Measurements from ENCODE around the gene PPFIBP1.

DNA sequence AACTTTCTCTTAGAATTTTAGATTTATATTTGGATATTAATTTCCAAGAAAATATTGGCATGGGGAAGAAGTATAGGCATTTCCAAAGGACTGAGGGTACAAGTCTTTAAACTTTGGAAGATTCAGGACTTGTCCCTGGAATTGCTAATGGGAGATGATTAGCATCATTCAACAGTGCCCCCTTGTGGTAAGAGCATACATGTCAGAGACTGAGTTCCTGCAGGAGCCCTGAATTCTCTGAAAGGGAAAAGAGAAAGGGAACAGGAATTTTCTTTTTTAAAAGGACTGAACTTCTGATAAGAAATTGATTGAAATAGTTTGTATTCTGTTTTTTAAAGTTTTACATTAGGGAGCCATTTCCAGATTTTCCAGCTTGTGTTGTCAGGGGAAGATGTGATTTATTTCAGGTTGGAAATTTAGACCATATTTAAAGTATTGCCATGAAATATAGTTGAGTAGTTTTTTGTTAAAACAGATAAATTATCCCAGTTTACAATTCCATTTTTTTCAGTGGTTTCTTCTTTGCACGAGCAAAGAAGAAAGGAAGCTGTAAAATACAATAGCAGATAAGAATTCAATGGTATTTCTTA lies 128.3 kb downstream of the PPFIBP1 start:
- TF ChIP-seq, protein P1, sequence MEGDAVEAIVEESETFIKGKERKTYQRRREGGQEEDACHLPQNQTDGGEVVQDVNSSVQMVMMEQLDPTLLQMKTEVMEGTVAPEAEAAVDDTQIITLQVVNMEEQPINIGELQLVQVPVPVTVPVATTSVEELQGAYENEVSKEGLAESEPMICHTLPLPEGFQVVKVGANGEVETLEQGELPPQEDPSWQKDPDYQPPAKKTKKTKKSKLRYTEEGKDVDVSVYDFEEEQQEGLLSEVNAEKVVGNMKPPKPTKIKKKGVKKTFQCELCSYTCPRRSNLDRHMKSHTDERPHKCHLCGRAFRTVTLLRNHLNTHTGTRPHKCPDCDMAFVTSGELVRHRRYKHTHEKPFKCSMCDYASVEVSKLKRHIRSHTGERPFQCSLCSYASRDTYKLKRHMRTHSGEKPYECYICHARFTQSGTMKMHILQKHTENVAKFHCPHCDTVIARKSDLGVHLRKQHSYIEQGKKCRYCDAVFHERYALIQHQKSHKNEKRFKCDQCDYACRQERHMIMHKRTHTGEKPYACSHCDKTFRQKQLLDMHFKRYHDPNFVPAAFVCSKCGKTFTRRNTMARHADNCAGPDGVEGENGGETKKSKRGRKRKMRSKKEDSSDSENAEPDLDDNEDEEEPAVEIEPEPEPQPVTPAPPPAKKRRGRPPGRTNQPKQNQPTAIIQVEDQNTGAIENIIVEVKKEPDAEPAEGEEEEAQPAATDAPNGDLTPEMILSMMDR (IDR thresholded peaks at IDR 0.05; ENCODE audit: low read length), result peak; percentile 87
- no peak for TF ChIP-seq EZH2 (IDR thresholded peaks at IDR 0.05; ENCODE audit: borderline replicate concordance, low read length)

Measured in OCI-LY1 (cell line).